Breast epithelium (tissue), 3 donors: ENCODE data around the gene TM2D3.

ENCODE experiments used
- POLR2A ChIP-seq: fragments of 450-650 bp; IDR thresholded peaks from one replicate; pipeline ENCODE4 v1.6.1; 2016; ENCODE audit warnings: antibody characterized with exemption, mild to moderate bottlenecking, moderate library complexity
- TF ChIP-seq, protein P1 (sequence below), 3 donors: fragments of 450-650 bp; IDR thresholded peaks; one replicate each; pipeline ENCODE4 v1.5.1; 2016 to 2017; ENCODE audit warnings: antibody characterized with exemption in 3 of 3, mild to moderate bottlenecking in 3 of 3, moderate library complexity in 3 of 3

GRCh38 chr15:101617390-101617965 lies 34.7 kb downstream of the TM2D3 start:
- TF ChIP-seq POLR2A = no peak
- TF ChIP-seq, protein P1, sequence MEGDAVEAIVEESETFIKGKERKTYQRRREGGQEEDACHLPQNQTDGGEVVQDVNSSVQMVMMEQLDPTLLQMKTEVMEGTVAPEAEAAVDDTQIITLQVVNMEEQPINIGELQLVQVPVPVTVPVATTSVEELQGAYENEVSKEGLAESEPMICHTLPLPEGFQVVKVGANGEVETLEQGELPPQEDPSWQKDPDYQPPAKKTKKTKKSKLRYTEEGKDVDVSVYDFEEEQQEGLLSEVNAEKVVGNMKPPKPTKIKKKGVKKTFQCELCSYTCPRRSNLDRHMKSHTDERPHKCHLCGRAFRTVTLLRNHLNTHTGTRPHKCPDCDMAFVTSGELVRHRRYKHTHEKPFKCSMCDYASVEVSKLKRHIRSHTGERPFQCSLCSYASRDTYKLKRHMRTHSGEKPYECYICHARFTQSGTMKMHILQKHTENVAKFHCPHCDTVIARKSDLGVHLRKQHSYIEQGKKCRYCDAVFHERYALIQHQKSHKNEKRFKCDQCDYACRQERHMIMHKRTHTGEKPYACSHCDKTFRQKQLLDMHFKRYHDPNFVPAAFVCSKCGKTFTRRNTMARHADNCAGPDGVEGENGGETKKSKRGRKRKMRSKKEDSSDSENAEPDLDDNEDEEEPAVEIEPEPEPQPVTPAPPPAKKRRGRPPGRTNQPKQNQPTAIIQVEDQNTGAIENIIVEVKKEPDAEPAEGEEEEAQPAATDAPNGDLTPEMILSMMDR (IDR thresholded peaks at IDR 0.05) = no peak
